VCaP (cell line): Measurements from ENCODE around the gene RPS6KA2.
A peak's percentile ranks its signal among the peaks of the same experiment; 100 is the strongest.

Experiments used
- H3K27ac ChIP-seq: fragments of 450-650 bp; 2 replicates; pipeline ENCODE4 v1.5.1; 2017
- TF ChIP-seq, protein P1 (sequence below): fragments of 450-650 bp; conservative IDR thresholded peaks from 2 replicates; pipeline ENCODE4 v1.5.1; 2017; ENCODE audit warnings: mild to moderate bottlenecking, moderate library complexity

RPS6KA2 gene

DNA sequence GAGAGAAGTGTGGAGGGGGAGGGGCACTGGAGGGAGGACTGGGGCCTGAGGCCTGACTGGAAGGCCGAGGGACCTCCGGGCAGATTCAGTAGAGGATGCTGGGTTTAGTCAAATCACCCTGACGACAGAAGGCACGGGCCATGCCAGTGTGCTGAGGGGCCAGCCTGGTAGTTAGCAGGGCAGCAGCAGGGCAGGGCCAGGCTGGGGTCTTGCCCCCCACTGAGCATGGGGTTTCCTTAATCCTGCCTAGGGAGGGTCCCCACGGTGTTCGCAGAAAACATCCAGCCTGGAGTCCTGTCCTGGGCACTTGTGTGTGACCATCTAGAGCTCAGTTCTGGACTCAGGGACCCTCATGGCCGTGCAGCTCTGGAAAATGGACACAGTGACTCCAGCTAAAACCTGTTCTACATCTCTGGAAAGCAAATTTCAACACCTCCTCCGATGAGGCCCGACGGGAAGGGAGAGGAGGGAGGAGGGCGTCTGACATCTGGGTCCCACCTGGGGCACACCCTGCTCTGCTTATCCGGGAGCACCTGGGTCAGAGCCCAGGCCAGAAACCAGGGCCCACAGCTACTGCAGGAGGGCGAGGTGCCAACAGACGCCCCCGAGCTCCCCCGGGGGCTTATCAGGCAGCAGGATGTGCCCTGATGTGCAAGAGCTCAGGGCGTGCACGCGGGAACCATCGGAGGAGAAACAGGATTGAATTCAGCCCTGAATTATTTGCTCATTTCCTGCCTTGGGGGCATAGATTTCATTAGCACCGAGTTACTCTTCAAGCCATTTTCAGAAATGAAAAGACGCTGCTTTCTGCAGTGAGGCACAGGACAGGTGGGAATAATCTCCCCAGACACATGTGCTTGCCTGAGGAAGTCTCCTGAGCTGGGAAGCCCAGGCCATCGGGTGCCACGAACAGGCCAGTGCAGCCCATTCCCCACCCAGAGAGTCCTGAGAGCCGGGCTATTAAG is 166.3 kb downstream of the RPS6KA2 start:
- no peak overlapping the region for H3K27ac ChIP-seq

DNA sequence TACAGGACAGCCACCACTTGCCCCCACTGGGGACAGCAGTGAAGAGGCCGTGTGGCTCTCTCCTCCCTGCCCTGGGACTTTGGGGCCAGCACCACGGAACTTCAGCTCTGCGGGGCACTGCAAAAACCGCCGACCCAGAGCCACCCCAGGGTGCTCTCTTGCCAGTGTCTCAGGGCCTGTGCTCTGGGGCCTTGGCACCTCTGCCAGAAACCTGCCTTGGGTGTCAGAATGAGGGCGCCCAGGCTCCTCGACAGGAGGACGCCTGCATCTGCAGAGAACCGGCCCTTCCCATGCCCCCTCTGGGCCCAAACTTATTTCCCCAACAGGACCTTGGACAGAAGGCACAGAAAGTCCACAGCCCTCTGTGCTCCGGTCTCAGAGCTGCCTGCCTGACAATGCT is 167.1 kb downstream of the RPS6KA2 start:
- TF ChIP-seq, protein P1, sequence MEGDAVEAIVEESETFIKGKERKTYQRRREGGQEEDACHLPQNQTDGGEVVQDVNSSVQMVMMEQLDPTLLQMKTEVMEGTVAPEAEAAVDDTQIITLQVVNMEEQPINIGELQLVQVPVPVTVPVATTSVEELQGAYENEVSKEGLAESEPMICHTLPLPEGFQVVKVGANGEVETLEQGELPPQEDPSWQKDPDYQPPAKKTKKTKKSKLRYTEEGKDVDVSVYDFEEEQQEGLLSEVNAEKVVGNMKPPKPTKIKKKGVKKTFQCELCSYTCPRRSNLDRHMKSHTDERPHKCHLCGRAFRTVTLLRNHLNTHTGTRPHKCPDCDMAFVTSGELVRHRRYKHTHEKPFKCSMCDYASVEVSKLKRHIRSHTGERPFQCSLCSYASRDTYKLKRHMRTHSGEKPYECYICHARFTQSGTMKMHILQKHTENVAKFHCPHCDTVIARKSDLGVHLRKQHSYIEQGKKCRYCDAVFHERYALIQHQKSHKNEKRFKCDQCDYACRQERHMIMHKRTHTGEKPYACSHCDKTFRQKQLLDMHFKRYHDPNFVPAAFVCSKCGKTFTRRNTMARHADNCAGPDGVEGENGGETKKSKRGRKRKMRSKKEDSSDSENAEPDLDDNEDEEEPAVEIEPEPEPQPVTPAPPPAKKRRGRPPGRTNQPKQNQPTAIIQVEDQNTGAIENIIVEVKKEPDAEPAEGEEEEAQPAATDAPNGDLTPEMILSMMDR: no peak
- no peak overlapping the region for H3K27ac ChIP-seq

More for the DNA sequence above, 166.3 kb downstream of the RPS6KA2 start:
- TF ChIP-seq, protein P1: no peak

DNA sequence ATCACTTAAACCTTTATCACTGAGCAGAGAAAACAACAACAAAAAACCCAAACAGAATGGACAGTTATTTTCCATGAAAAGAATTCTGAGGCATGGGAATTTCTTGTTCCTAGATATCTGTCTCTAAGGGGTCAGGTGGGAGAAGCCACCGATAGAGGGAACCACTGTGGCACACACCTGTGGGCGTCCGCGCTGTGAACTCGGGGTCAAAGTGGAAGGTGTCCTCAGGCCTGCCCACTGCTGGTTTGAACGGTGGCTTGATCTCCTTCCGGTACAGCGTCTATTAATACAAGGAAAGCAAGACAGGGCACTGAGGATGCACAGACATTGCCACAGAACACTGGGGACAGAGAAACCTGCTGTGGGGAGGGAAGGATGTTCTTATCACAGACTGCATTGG is 167.8 kb downstream of the RPS6KA2 start:
- H3K27ac ChIP-seq: no peak overlapping the region
- TF ChIP-seq, protein P1: no peak

DNA sequence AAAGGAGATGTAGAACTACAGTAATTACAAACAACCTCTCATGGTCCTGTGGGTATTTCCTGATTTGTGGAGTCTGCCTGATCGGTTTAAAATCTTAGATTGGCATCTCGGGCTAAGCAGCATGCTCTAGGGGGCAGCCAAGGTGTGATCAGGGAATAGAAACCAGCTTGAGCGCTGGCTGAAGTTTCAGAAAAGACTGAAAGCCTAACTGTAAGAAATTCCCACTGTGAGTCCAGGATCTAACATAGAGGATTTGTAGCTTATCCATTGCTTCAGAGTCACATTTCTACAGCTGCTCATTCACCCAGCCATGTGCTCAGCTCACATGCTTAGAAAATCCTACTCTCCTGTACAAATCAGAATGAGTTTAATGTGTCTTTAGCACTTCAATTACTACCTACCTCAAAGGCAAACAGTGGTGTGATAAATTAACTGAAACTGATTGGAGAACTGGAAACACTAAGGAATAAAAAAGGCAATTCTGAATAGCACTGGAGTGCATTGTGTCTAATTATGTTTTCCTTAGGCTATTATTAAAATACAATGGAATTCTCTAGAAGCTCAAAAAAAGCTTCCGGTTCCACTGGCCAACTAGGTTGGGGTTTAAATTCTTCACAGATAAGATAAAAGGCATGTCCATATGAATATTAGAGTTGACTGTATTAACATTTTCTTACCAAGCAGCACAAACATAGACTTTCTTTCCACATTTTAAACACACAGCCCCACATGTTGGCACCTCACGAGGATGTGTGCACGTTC is 170.5 kb downstream of the RPS6KA2 start:
- TF ChIP-seq, protein P1: peak; percentile 76

DNA sequence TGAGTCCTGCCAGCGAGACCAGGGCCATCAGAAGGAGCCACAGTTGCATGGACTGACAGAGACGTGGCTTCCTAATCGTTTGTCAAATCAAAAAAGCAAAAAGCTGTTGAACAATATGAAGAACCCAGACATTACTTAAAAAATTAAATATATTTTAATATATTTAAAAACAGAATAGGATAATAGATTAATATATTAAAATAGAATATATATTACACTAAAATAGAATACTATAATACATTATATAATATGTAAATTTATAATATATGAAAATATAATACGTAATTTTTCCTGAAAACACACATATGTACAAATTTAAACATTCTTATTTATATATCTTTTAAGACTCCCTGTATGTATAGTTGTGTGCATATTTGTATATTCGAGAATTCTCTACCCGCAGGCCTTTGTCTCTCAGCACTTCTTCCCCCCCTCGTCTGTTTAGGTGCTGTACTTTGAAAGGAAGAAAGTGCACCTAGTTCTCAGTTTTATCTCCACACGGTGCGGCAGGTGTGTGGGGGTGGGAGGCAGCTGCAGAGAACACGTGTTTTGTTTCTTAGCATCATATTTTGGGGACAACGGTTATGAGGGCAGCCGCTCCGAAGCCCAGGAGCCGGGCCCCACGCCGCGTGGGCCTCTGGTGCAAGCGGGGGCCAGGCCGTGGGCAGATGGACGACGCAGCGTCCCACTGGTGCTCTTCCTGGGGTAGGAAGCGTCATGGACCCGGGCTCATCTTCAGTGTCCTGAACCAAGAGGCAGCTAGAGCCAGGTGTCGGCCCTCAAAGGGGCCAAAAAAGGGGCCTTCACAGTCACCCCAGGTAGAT is 172.1 kb downstream of the RPS6KA2 start:
- TF ChIP-seq, protein P1: no peak
- no peak overlapping the region for H3K27ac ChIP-seq

More for the DNA sequence above, 170.5 kb downstream of the RPS6KA2 start:
- no peak overlapping the region for H3K27ac ChIP-seq

DNA sequence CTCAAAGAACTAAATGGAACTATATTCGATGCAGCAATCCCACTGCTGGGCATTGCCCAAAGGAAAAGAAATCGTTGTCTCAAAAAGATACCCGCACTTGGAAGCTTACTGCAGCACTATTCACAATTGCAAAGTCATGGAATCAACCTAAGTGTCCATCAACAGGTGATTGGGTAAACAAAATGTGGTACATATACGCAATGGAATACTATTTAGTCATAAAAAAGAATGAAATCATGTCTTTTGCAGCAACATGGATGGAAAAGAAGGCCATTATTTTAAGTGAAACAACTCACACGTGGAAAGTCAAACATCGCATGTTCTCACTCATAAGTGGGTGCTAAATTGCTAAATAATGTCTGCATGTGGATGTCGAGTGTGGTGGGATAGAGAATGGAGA is 173.4 kb downstream of the RPS6KA2 start:
- TF ChIP-seq, protein P1: no peak

More for the DNA sequence above, 173.4 kb downstream of the RPS6KA2 start:
- H3K27ac ChIP-seq: no peak overlapping the region
